HTR-8/SVneo (cell line): ENCODE data around the gene SAA1.

Experiments used
- DNase-seq: peaks from one replicate; pipeline ENCODE4 v3.0.0; 2011; ENCODE audit warnings: low spot score, mixed read lengths; ENCODE audit not compliant: insufficient read length
- FAIRE-seq: peaks from 2 replicates; lab custom pipeline; 2011; peaks lifted over from hg19 to GRCh38; lab: Jason Lieb, UNC

The SAA1 gene

DNA sequence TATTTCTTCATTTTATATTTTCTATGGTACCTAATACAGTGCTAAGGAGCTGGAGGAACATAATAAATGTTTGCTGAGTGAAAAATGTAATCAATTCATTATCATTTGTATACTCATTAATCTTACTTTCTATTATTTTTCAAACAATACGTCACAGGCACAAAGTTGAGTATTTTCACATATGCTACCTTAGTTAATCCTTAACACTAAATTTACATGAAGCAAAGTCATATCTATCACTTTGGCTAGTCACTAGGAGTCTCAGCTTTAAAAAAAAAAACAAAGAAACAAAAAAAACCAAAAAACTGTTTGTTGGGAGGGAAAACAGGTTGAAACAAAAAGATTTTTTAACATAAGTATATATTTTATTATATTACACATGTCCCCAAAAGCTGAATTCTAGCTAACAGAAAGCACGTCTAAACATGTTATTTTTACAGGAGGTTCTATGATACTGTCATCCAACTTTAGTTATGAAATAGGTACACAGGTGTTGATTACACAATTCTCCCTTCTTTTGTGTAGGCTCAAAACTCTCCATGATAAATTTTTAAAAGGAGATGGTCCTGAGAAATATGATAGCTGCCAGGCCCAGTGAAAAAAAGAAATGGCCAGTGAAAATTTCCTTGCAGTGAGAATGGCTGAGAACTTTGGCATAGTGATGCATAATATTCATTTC, 41.5 kb downstream of the SAA1 start:
- DNase-seq = no peak
- no peak for FAIRE-seq

DNA sequence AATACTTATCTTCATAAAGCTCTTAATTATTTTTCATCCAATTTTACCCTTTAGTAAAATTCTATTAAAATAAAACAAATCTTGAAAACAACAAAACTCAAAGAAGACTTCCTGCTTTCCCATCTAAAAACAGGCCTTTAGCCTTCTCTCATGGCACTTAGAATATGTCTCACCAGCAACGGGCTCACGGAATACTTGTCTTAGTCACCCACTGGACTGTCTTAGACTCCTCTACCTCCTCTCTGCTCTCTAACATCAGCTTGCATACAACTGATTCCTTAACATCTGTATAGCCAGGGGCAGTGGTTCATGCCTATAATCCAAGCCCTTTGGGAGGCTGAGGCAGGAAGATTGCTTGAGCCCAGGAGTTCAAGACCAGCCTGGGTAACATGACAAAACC, 42.2 kb downstream of the SAA1 start:
- FAIRE-seq (no peak), DNase-seq (no peak)

DNA sequence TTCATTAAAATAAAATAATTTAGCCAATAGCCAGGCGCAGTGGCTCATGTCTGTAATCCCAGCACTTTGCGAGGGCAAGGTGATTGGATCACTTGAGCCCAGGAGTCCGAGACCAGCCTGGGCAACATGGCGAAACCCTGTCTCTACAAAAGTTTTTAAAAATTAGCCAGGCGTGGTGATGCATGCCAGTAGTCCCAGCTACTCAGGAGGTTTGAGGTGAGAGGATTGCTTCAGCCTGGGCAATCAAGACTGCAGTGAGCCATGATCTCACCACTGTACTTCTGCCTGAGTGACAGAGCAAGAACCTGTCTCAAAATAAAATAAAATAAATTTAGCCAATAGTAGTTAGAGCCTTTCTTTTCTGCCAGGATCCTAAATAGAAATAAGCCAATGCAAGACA, 43.6 kb downstream of the SAA1 start:
- DNase-seq = no peak
- no peak for FAIRE-seq

DNA sequence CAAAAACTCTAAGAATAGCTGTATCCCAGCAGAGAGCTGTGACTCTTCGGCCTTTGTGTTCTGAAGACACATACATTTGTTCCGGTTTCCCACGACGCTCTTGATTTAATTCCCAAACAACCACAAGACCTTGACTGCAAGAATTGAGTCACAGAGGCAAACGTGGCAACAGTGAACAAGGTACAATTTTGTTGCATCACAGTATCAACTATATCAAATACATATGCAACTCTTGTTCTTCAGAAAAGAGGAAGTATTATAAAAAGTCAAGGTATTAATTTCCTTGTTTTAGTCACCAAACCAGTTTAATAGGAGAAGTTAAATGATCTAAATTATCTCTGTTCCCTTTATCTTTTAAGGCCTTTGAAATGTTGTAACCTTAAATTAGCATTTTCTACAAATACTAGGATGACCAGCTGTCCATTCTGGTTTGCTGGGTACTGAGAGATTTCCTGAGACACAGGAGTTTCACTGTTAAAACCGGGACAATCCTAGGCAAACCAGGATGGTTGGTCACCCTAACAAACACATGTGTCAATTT, 44.8 kb downstream of the SAA1 start:
- FAIRE-seq (no peak), DNase-seq (no peak)

DNA sequence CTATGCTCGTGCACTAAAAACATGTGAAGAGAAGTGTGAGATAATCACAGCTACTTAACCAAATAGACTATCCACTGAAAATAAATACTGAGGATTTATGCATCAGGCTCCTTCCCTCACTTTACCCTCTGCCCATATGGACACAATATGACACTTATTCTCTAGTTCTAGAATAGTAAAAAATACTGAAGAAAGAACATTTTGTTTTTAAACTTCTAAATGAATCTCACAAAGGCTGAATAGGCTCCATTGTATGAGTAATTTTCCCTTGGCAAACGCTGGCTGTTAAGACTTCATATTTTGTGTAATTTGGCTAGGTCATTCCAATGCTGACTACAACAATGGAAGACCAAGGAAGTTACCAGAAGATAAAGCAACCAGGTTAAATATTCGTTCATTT, 45.9 kb downstream of the SAA1 start:
- no peak for DNase-seq
- no peak for FAIRE-seq

DNA sequence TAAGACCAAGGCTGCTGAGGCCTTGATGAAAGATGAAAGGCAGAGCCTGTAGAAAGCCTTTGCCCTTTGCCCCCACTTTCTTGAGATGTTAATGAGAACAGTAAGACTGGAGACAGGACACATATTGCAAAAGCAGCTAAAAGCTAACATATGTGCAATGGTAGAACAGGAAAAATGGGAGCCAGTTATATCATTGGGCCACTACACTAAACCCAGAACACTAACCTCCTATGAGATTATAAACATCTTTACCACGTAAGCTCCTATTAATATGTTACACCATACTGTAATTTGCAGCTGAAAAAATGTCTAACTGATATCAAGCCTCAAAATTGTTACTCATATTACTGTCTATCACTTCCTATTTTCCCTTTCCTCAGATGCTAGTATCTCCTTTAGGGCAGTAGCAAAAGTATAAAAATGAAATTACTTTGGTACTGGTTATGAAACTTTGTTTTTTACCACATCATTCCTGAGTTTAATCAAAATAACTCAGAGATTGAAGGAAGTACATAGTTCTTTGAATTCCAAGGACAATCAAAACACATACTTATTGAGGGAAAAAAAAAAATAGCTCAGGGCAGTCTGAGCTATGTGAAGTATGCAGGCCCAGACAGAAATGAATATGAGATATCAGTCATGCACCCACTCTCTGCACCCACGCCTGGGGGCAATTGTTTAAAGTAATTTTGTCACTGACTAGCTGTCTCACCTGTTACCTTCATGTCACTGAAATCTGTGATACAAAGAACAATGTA, 46.8 kb downstream of the SAA1 start:
- FAIRE-seq = peak; percentile 9
- DNase-seq = peak; percentile 40

DNA sequence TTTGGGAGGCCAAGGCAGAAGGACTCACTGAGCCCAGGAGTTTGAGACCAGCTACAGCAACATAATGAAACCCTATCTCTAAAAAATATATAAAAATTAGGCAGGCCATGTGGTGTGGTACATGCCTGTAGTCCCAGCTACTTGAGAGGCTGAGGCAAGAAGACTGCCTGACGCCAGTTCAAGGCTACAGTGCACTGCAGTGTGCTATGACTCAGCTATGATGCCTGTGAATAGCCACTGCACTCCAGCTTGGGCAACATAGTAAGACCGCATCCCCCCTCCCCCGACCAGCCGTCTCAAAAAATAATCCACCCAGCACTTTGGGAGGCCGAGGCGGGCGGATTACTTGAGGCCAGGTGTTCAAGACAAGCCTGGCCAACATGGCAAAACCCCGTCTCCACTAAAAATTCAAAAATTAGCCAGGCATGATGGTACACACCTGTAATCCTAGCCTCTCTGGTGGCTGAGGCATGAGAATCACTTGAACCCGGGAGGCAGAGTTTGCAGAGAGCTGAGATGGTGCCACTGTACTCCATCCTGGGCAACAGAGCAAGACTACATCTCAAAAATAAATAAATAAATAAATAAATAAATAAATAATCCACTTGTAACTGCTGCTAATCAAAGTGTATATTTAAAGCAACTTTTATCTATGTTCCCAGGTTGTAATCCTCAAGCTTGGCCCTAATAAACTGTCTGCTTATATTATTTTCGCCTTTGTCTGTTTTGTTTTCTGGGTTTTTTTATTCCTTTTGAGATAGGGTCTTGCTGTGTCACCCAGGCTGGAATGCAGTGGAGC, 48.1 kb downstream of the SAA1 start:
- DNase-seq = no peak
- no peak for FAIRE-seq

DNA sequence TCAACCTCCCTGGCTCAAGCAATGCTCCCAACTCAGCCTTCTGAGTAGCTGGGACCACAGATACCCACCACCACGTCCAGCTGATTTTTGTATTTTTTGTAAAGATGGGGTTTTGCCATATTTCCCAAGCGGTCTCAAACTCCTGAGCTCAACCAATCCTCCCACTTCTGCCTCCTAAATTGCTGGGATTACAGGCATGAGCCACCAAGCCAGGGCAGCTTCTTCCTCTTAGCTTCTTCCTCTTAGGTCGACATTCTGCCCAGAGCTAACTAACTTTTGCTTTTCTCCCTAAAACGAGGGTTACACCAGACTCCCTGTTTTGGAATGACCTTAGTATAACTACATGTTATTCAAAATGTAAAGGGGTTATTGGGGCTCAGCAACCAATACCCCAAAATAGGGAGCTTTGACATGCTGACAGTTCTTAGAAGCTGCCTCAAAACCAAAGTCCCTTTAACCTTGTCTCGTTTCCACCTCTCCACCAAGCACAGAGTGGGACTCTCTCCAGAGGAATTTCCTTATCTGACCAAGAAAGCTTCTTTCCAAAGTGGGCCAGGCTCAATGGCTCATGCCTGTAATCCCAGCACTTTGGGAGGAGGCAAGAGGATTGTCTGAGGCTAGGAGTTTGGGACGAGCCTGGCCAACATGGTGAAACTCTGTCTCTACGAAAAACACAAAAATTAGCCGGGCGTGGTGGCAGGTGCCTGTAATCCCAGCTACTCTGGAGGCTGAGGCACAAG, 48.9 kb downstream of the SAA1 start:
- FAIRE-seq (no peak), DNase-seq (no peak)

DNA sequence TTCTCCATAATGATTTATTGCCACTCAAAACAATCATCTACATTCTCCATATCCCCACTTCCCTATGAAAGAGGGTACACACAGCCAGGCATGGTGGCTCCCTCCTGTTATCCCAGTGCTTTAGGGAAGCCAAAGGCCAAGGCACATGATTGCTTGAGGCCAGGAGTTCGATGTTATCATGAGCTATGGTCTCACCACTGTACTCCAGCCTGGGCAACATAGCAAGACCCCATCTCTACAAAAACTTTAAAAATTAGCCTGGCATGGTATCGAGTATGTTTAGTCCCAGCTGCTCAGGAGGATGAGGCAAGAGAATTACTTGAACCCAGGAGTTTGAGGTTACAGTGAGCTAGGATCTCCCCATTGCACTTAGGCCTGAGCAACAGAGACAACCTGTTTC, 49.8 kb downstream of the SAA1 start:
- FAIRE-seq = no peak
- no peak for DNase-seq

DNA sequence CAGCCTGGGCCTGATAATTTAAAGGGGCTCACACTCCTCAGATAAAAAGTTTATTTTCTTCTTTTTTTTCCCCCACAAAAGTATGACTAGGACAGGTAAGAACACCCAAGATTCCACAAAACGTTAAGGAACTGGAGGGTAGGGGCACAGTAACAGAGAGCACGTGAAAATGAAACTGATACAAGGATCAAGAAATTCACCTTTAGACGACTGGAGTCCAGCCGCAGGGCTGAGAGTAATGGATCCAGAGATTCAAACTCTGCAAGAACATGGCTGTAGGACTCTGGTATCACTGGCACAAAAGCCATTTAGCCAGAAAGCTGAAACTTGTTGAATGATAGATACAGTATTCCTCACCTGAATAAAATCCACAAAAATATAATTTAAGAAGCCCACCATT, 51.5 kb downstream of the SAA1 start:
- DNase-seq (no peak), FAIRE-seq (no peak)
